Measurements from ENCODE around the gene SRP19. TPM values are rescaled to one million over a fixed set of nuclear protein-coding genes. Genes with fewer than 3 reads are reported as not detected.

SRP19 gene
- total RNA-seq (2022): 65.5 and 67.0 TPM in 2 replicates
- percentile 89 among the genes with signal in this experiment for Bru-seq, nascent RNA
- BruChase-seq, experiment 1, labeled RNA remaining after a 6-hour chase: percentile 91 among the genes with signal in this experiment
- percentile 90 among the genes with signal in this experiment for BruChase-seq, experiment 2, labeled RNA remaining after a 2-hour chase
- long read RNA-seq, transcript SRP19-203 (4 exons, 833 nt): minor isoform, 6 of 183 reads
- long read RNA-seq, transcript SRP19-201 (5 exons, 937 nt): minor isoform, 17 of 183 reads
- long read RNA-seq, transcript SRP19-206 (5 exons, 2,841 nt): major isoform, 129 of 183 reads
- long read RNA-seq, transcript SRP19-205 (2 exons, 473 nt): minor isoform, 8 of 183 reads
- long read RNA-seq, partial matches to known transcripts: 3 of 183 reads
- long read RNA-seq, other reads (novel, unspliced or antisense): 14 of 183 reads

GRCh38 chr5:112860929-112861637, at the start of gene SRP19:
SRP19 (plus strand) TSS chr5:112861287; CDS start chr5:112861377, 90 bp downstream.
- H3K27ac Mint-ChIP-seq (ENCODE audit: unreplicated experiment): peak within 1 kb of the TSS; percentile 89
- H3K27me3 Mint-ChIP-seq (ENCODE audit: unreplicated experiment): peaks cover 9% of the 10 kb centered on the region
- CTCF ChIA-PET: interaction anchor here (0.7 to 1.7 kb wide), 5 partner anchors 13 to 176 kb away, joined by 3 to 16 read pairs (median 3); no protein-coding TSS in a partner anchor
- BruUV-seq (replicated peaks): no TSS peak
- H3K4me3 Mint-ChIP-seq (ENCODE audit: low read depth, unreplicated experiment): peak within 1 kb of the TSS; percentile 83
- H3K9me3 Mint-ChIP-seq (ENCODE audit: low read depth, unreplicated experiment): no peaks in the 10 kb centered on the region
- TF ChIP-seq CTCF (IDR thresholded peaks at IDR 0.05; ENCODE audit: unreplicated experiment): no peak
- peaks cover 47% of the 10 kb centered on the region for H3K36me3 Mint-ChIP-seq (ENCODE audit: insufficient read depth, unreplicated experiment)
- intact Hi-C loops (cut with micrococcal nuclease; ENCODE audit: unreplicated experiment): loop anchor here (5.0 to 10.0 kb wide), 2 partner anchors 61 to 104 kb away; partner anchors contain the start of gene REEP5
- H3K4me1 Mint-ChIP-seq (ENCODE audit: low read depth, unreplicated experiment): peaks cover 19% of the 10 kb centered on the region
- DNase-seq: peak; percentile 94

GRCh38 chr5:112812549-112812948, 48.5 kb upstream of the SRP19 start:
- no TSS peak for BruUV-seq (replicated peaks)
- DNase-seq: no peak
- H3K4me1 Mint-ChIP-seq (ENCODE audit: low read depth, unreplicated experiment): no peaks in the 10 kb centered on the region
- TF ChIP-seq CTCF (IDR thresholded peaks at IDR 0.05; ENCODE audit: unreplicated experiment): no peak
- H3K27me3 Mint-ChIP-seq (ENCODE audit: unreplicated experiment): no peaks in the 10 kb centered on the region
- no peak overlapping the region for H3K27ac Mint-ChIP-seq (ENCODE audit: unreplicated experiment)
- intact Hi-C loops (cut with micrococcal nuclease; ENCODE audit: unreplicated experiment): no loop called here
- H3K36me3 Mint-ChIP-seq (ENCODE audit: insufficient read depth, unreplicated experiment): no peaks in the 10 kb centered on the region
- CTCF ChIA-PET: no interaction called here
- no peak overlapping the region for H3K4me3 Mint-ChIP-seq (ENCODE audit: low read depth, unreplicated experiment)
- H3K9me3 Mint-ChIP-seq (ENCODE audit: low read depth, unreplicated experiment): no peaks in the 10 kb centered on the region

GRCh38 chr5:112820246-112820645, 40.8 kb upstream of the SRP19 start:
- H3K4me1 Mint-ChIP-seq (ENCODE audit: low read depth, unreplicated experiment): no peaks in the 10 kb centered on the region
- H3K4me3 Mint-ChIP-seq (ENCODE audit: low read depth, unreplicated experiment): no peak overlapping the region
- no peak for TF ChIP-seq CTCF (IDR thresholded peaks at IDR 0.05; ENCODE audit: unreplicated experiment)
- H3K9me3 Mint-ChIP-seq (ENCODE audit: low read depth, unreplicated experiment): peaks cover 5% of the 10 kb centered on the region
- intact Hi-C loops (cut with micrococcal nuclease; ENCODE audit: unreplicated experiment): no loop called here
- no peaks in the 10 kb centered on the region for H3K27me3 Mint-ChIP-seq (ENCODE audit: unreplicated experiment)
- DNase-seq: no peak
- peaks cover 9% of the 10 kb centered on the region for H3K36me3 Mint-ChIP-seq (ENCODE audit: insufficient read depth, unreplicated experiment)
- BruUV-seq (replicated peaks): no TSS peak
- H3K27ac Mint-ChIP-seq (ENCODE audit: unreplicated experiment): no peak overlapping the region
- CTCF ChIA-PET: no interaction called here

- DNase-seq: no peak
- no peak overlapping the region for H3K27ac Mint-ChIP-seq (ENCODE audit: unreplicated experiment)
- no peaks in the 10 kb centered on the region for H3K4me1 Mint-ChIP-seq (ENCODE audit: low read depth, unreplicated experiment)
- BruUV-seq (replicated peaks): no TSS peak
- CTCF ChIA-PET: no interaction called here
- peaks cover 15% of the 10 kb centered on the region for H3K36me3 Mint-ChIP-seq (ENCODE audit: insufficient read depth, unreplicated experiment)
- intact Hi-C loops (cut with micrococcal nuclease; ENCODE audit: unreplicated experiment): no loop called here
- no peak for TF ChIP-seq CTCF (IDR thresholded peaks at IDR 0.05; ENCODE audit: unreplicated experiment)
- peaks cover 6% of the 10 kb centered on the region for H3K9me3 Mint-ChIP-seq (ENCODE audit: low read depth, unreplicated experiment)
- H3K27me3 Mint-ChIP-seq (ENCODE audit: unreplicated experiment): no peaks in the 10 kb centered on the region
- H3K4me3 Mint-ChIP-seq (ENCODE audit: low read depth, unreplicated experiment): no peak overlapping the region
These were observed 38.6 kb upstream of the SRP19 start for GRCh38 chr5:112822456-112822855.
